Measurements from ENCODE around the gene TMEM132C.

DNA sequence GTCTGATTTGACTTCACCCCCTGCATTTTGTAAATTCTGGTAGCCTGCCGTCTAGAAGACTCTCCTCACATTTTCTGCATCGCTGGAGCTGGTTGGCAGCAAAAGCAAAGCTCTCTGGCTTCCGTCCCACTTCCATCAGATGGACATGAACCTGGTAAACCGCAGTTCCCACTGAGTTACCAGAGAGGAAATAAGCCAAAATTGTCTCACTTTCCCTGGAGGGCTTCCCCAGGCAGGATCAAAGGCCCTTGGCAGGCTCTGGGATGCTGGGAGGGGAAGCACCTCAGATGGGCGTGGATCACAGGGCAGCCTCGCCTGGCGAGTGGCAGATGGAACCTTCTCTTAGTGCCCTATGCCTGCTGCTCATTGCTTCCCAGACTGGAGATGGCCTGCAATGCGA, 243.5 kb downstream of the TMEM132C start:
- TF ChIP-seq, protein P1, sequence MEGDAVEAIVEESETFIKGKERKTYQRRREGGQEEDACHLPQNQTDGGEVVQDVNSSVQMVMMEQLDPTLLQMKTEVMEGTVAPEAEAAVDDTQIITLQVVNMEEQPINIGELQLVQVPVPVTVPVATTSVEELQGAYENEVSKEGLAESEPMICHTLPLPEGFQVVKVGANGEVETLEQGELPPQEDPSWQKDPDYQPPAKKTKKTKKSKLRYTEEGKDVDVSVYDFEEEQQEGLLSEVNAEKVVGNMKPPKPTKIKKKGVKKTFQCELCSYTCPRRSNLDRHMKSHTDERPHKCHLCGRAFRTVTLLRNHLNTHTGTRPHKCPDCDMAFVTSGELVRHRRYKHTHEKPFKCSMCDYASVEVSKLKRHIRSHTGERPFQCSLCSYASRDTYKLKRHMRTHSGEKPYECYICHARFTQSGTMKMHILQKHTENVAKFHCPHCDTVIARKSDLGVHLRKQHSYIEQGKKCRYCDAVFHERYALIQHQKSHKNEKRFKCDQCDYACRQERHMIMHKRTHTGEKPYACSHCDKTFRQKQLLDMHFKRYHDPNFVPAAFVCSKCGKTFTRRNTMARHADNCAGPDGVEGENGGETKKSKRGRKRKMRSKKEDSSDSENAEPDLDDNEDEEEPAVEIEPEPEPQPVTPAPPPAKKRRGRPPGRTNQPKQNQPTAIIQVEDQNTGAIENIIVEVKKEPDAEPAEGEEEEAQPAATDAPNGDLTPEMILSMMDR (IDR thresholded peaks at IDR 0.05; ENCODE audit: low read length), result no peak
- TF ChIP-seq EZH2phosphoT487 (IDR thresholded peaks at IDR 0.05; ENCODE audit: low read length), result no peak

Measured in MM.1S (cell line).